Activated naive CD4-positive, alpha-beta T cell treated with anti-CD3 and anti-CD28 coated beads, Interleukin-2, amount 50 U/mL, for 24 hours (primary cell): ENCODE data around the gene SLC6A12.
"Not testable (repeated sequence)": the region's sequence is repeated elsewhere in the genome, so short reads cannot be mapped to it uniquely, and the experiment has no call there.

Experiments
- H3K27ac Mint-ChIP-seq: one replicate; pipeline ENCODE4 v1.8.0; 2021; ENCODE audit warnings: mild to moderate bottlenecking, mixed read lengths
- H3K27me3 Mint-ChIP-seq: one replicate; pipeline ENCODE4 v1.8.0; 2021; ENCODE audit warnings: mixed read lengths
- H3K36me3 Mint-ChIP-seq: one replicate; pipeline ENCODE4 v1.8.0; 2021; ENCODE audit warnings: mixed read lengths
- H3K4me1 Mint-ChIP-seq: one replicate; pipeline ENCODE4 v1.8.0; 2021; ENCODE audit warnings: mixed read lengths
- H3K4me3 Mint-ChIP-seq: one replicate; pipeline ENCODE4 v1.8.0; 2021; ENCODE audit warnings: mild to moderate bottlenecking, mixed read lengths
- H3K9me3 Mint-ChIP-seq: one replicate; pipeline ENCODE4 v1.8.0; 2021; ENCODE audit warnings: mixed read lengths

Gene SLC6A12

GRCh38 chr12:197911-198695 lies 15.9 kb downstream of the SLC6A12 start:
- peaks cover 18% of the 10 kb centered on the region for H3K27me3 Mint-ChIP-seq

GRCh38 chr12:197347-197746 lies 16.6 kb downstream of the SLC6A12 start:
- Mint-ChIP-seq H3K36me3 (no peaks in the 10 kb centered on the region), H3K4me1 (no peaks in the 10 kb centered on the region), H3K27ac (no peak overlapping the region), H3K27me3 (peaks cover 16% of the 10 kb centered on the region), H3K9me3 (no peaks in the 10 kb centered on the region), H3K4me3 (no peak overlapping the region)

More at GRCh38 chr12:197911-198695, 15.9 kb downstream of the SLC6A12 start:
- Mint-ChIP-seq H3K4me3 (no peak overlapping the region), H3K9me3 (no peaks in the 10 kb centered on the region), H3K27ac (no peak overlapping the region), H3K36me3 (peaks cover 2% of the 10 kb centered on the region), H3K4me1 (no peaks in the 10 kb centered on the region)

GRCh38 chr12:196436-196835 lies 17.5 kb downstream of the SLC6A12 start:
- Mint-ChIP-seq H3K4me1 (no peaks in the 10 kb centered on the region), H3K27ac (no peak overlapping the region), H3K27me3 (peaks cover 15% of the 10 kb centered on the region), H3K9me3 (no peaks in the 10 kb centered on the region), H3K4me3 (no peak overlapping the region), H3K36me3 (no peaks in the 10 kb centered on the region)

GRCh38 chr12:195951-196350 lies 18.0 kb downstream of the SLC6A12 start:
- peaks cover 14% of the 10 kb centered on the region for H3K27me3 Mint-ChIP-seq
- H3K4me1 Mint-ChIP-seq: no peaks in the 10 kb centered on the region
- H3K4me3 Mint-ChIP-seq: no peak overlapping the region
- no peaks in the 10 kb centered on the region for H3K36me3 Mint-ChIP-seq
- no peaks in the 10 kb centered on the region for H3K9me3 Mint-ChIP-seq
- no peak overlapping the region for H3K27ac Mint-ChIP-seq

GRCh38 chr12:195156-195555 lies 18.8 kb downstream of the SLC6A12 start:
- no peaks in the 10 kb centered on the region for H3K4me1 Mint-ChIP-seq
- H3K9me3 Mint-ChIP-seq: no peaks in the 10 kb centered on the region
- no peaks in the 10 kb centered on the region for H3K36me3 Mint-ChIP-seq
- H3K4me3 Mint-ChIP-seq: no peak overlapping the region
- peaks cover 15% of the 10 kb centered on the region for H3K27me3 Mint-ChIP-seq
- no peak overlapping the region for H3K27ac Mint-ChIP-seq

GRCh38 chr12:194276-194675 lies 19.7 kb downstream of the SLC6A12 start:
- H3K4me3 Mint-ChIP-seq: no peak overlapping the region

GRCh38 chr12:193261-193660 lies 20.7 kb downstream of the SLC6A12 start:
- no peaks in the 10 kb centered on the region for H3K36me3 Mint-ChIP-seq
- no peaks in the 10 kb centered on the region for H3K9me3 Mint-ChIP-seq
- H3K27ac Mint-ChIP-seq: no peak overlapping the region
- H3K4me3 Mint-ChIP-seq: no peak overlapping the region
- H3K4me1 Mint-ChIP-seq: no peaks in the 10 kb centered on the region
- peaks cover 19% of the 10 kb centered on the region for H3K27me3 Mint-ChIP-seq

More at GRCh38 chr12:194276-194675, 19.7 kb downstream of the SLC6A12 start:
- Mint-ChIP-seq H3K4me1 (no peaks in the 10 kb centered on the region), H3K9me3 (no peaks in the 10 kb centered on the region), H3K27ac (no peak overlapping the region), H3K27me3 (peaks cover 19% of the 10 kb centered on the region), H3K36me3 (no peaks in the 10 kb centered on the region)

GRCh38 chr12:191541-191940 lies 22.4 kb downstream of the SLC6A12 start:
- Mint-ChIP-seq H3K4me1 (no peaks in the 10 kb centered on the region), H3K27ac (no peak overlapping the region), H3K4me3 (no peak overlapping the region), H3K27me3 (peaks cover 17% of the 10 kb centered on the region), H3K9me3 (no peaks in the 10 kb centered on the region), H3K36me3 (no peaks in the 10 kb centered on the region)

GRCh38 chr12:190881-191280 lies 23.1 kb downstream of the SLC6A12 start:
- Mint-ChIP-seq H3K27ac (no peak overlapping the region), H3K4me1 (no peaks in the 10 kb centered on the region), H3K4me3 (no peak overlapping the region), H3K36me3 (no peaks in the 10 kb centered on the region), H3K9me3 (no peaks in the 10 kb centered on the region), H3K27me3 (peaks cover 17% of the 10 kb centered on the region)

- Mint-ChIP-seq H3K36me3 (no peaks in the 10 kb centered on the region), H3K9me3 (no peaks in the 10 kb centered on the region), H3K4me3 (no peak overlapping the region), H3K4me1 (no peaks in the 10 kb centered on the region), H3K27me3 (peaks cover 19% of the 10 kb centered on the region), H3K27ac (no peak overlapping the region)
These were observed 24.4 kb downstream of the SLC6A12 start for GRCh38 chr12:189622-189962.

GRCh38 chr12:188910-189621 lies 24.9 kb downstream of the SLC6A12 start:
- Mint-ChIP-seq H3K36me3 (no peaks in the 10 kb centered on the region), H3K27me3 (peaks cover 19% of the 10 kb centered on the region), H3K9me3 (no peaks in the 10 kb centered on the region)

GRCh38 chr12:187986-188909 lies 25.7 kb downstream of the SLC6A12 start:
- not testable (repeated sequence) for H3K9me3 Mint-ChIP-seq, H3K27ac Mint-ChIP-seq, H3K36me3 Mint-ChIP-seq, H3K4me1 Mint-ChIP-seq
- Mint-ChIP-seq H3K27me3 (peaks cover 14% of the 10 kb centered on the region), H3K4me3 (peak overlapping the region; percentile 80)

More at GRCh38 chr12:188910-189621, 24.9 kb downstream of the SLC6A12 start:
- no peaks in the 10 kb centered on the region for H3K4me1 Mint-ChIP-seq
- H3K4me3 Mint-ChIP-seq: peak overlapping the region; percentile 80
- no peak overlapping the region for H3K27ac Mint-ChIP-seq

GRCh38 chr12:186006-186625 lies 27.8 kb downstream of the SLC6A12 start:
- Mint-ChIP-seq H3K4me1 (no peaks in the 10 kb centered on the region), H3K36me3 (no peaks in the 10 kb centered on the region), H3K9me3 (no peaks in the 10 kb centered on the region), H3K27ac (peak overlapping the region; percentile 4), H3K4me3 (no peak overlapping the region), H3K27me3 (peaks cover 9% of the 10 kb centered on the region)

- H3K36me3 Mint-ChIP-seq: no peaks in the 10 kb centered on the region
- no peaks in the 10 kb centered on the region for H3K9me3 Mint-ChIP-seq
- H3K4me3 Mint-ChIP-seq: no peak overlapping the region
- H3K4me1 Mint-ChIP-seq: no peaks in the 10 kb centered on the region
- peaks cover 9% of the 10 kb centered on the region for H3K27me3 Mint-ChIP-seq
- H3K27ac Mint-ChIP-seq: peak overlapping the region; percentile 4
These were observed 28.4 kb downstream of the SLC6A12 start for GRCh38 chr12:185576-185955.

GRCh38 chr12:184811-185575 lies 29.0 kb downstream of the SLC6A12 start:
- Mint-ChIP-seq H3K4me3 (no peak overlapping the region), H3K4me1 (no peaks in the 10 kb centered on the region), H3K9me3 (no peaks in the 10 kb centered on the region), H3K36me3 (no peaks in the 10 kb centered on the region), H3K27me3 (peaks cover 5% of the 10 kb centered on the region), H3K27ac (no peak overlapping the region)
